Measurements from ENCODE around the gene RAVER1. TPM values are rescaled to one million over a fixed set of nuclear protein-coding genes. Genes with fewer than 3 reads are reported as not detected.

The RAVER1 gene
- total and polyA plus RNA-seq, 2 of the 13 experiments (the other 11 are each of a cell fraction or from before 2014, with no cell fraction given) = 3.6 to 7.9 TPM

- TF ChIP-seq ZNF652 (CRISPR knock-in tag; IDR thresholded peaks at IDR 0.05; ENCODE audit: borderline replicate concordance, low read depth) (no peak), ZNF562 (CRISPR knock-in tag; IDR thresholded peaks at IDR 0.05; ENCODE audit: borderline replicate concordance) (no peak), PAF1 (CRISPR knock-in tag; IDR thresholded peaks at IDR 0.05) (no peak), ONECUT2 (CRISPR knock-in tag; IDR thresholded peaks at IDR 0.05) (no peak), KAT8 (CRISPR knock-in tag; IDR thresholded peaks at IDR 0.05) (0 out of 2 replicates have a peak, but pooled peaks have one; percentile 19), ZNF776 (CRISPR knock-in tag; IDR thresholded peaks at IDR 0.05) (peak; percentile 73; the same call in 1 of the 2 replicates), SP2 (CRISPR knock-in tag; IDR thresholded peaks at IDR 0.05) (no peak; the same call in none of the 2 replicates), PBX2 (CRISPR knock-in tag; IDR thresholded peaks at IDR 0.05) (no peak), SRF (IDR thresholded peaks at IDR 0.05; ENCODE audit: low read depth, low read length) (no peak), MIXL1 (CRISPR knock-in tag; IDR thresholded peaks at IDR 0.05) (no peak; the same call in 1 of the 2 replicates), MEIS2 (CRISPR knock-in tag; IDR thresholded peaks at IDR 0.05) (peak; percentile 73), ZBTB44 (CRISPR knock-in tag; IDR thresholded peaks at IDR 0.05) (no peak), NFAT5 (CRISPR knock-in tag; IDR thresholded peaks at IDR 0.05) (no peak; the same call in 1 of the 2 replicates), E2F2 (CRISPR knock-in tag; IDR thresholded peaks at IDR 0.05; ENCODE audit: borderline replicate concordance) (no peak), ZNF121 (CRISPR knock-in tag; IDR thresholded peaks at IDR 0.05) (no peak), FOXC1 (CRISPR knock-in tag; IDR thresholded peaks at IDR 0.05; ENCODE audit: borderline replicate concordance) (peak; percentile 54; the same call in 1 of the 2 replicates), HNF4A (CRISPR knock-in tag; IDR thresholded peaks at IDR 0.05) (no peak), ZNF383 (CRISPR knock-in tag; IDR thresholded peaks at IDR 0.05; ENCODE audit: borderline replicate concordance) (no peak), ZBTB21 (CRISPR knock-in tag; IDR thresholded peaks at IDR 0.05) (no peak), ZNF34 (CRISPR knock-in tag; IDR thresholded peaks at IDR 0.05; ENCODE audit: borderline replicate concordance) (no peak), HOXA5 (CRISPR knock-in tag; IDR thresholded peaks at IDR 0.05) (no peak)
Measured at GRCh38 chr19:10289167-10289835, 44.0 kb downstream of the RAVER1 start (continued).

Data from HepG2 (cell line).